ENCODE results near the gene MACROD2. TPM values are rescaled to one million over a fixed set of nuclear protein-coding genes. Genes with fewer than 3 reads are reported as not detected.

The MACROD2 gene
- total RNA-seq, 1 donor = 1.7 TPM

GRCh38 chr20:14597206-14597715 is 601.9 kb downstream of the MACROD2 start:
- Histone ChIP-seq H3K9me3 (ENCODE audit: low read depth, low read length) (no peaks in the 10 kb centered on the region), H3K27me3 (ENCODE audit: insufficient read depth, low read length) (no peaks in the 10 kb centered on the region), H3K4me3 (ENCODE audit: low read length) (no peak overlapping the region), H3K4me1 (ENCODE audit: insufficient read depth, low read length) (no peaks in the 10 kb centered on the region)

- no peaks in the 10 kb centered on the region for H3K27me3 ChIP-seq (ENCODE audit: insufficient read depth, low read length)
- H3K4me1 ChIP-seq (ENCODE audit: insufficient read depth, low read length) = no peaks in the 10 kb centered on the region
- H3K9me3 ChIP-seq (ENCODE audit: low read depth, low read length) = no peaks in the 10 kb centered on the region
- H3K4me3 ChIP-seq (ENCODE audit: low read length) = no peak overlapping the region
Measured at GRCh38 chr20:14599613-14600012, 604.3 kb downstream of the MACROD2 start.

GRCh38 chr20:14600527-14600926 is 605.2 kb downstream of the MACROD2 start:
- H3K27me3 ChIP-seq (ENCODE audit: insufficient read depth, low read length) = no peaks in the 10 kb centered on the region
- no peak overlapping the region for H3K4me3 ChIP-seq (ENCODE audit: low read length)
- H3K9me3 ChIP-seq (ENCODE audit: low read depth, low read length) = no peaks in the 10 kb centered on the region
- H3K4me1 ChIP-seq (ENCODE audit: insufficient read depth, low read length) = no peaks in the 10 kb centered on the region

GRCh38 chr20:14604143-14604542 is 608.8 kb downstream of the MACROD2 start:
- Histone ChIP-seq H3K27me3 (ENCODE audit: insufficient read depth, low read length) (no peaks in the 10 kb centered on the region), H3K9me3 (ENCODE audit: low read depth, low read length) (no peaks in the 10 kb centered on the region), H3K4me3 (ENCODE audit: low read length) (no peak overlapping the region), H3K4me1 (ENCODE audit: insufficient read depth, low read length) (no peaks in the 10 kb centered on the region)

GRCh38 chr20:14609328-14610221 is 614.3 kb downstream of the MACROD2 start:
- Histone ChIP-seq H3K9me3 (ENCODE audit: low read depth, low read length) (no peaks in the 10 kb centered on the region), H3K27me3 (ENCODE audit: insufficient read depth, low read length) (no peaks in the 10 kb centered on the region), H3K4me1 (ENCODE audit: insufficient read depth, low read length) (no peaks in the 10 kb centered on the region)

GRCh38 chr20:14611479-14611878 is 616.2 kb downstream of the MACROD2 start:
- H3K27me3 ChIP-seq (ENCODE audit: insufficient read depth, low read length) = no peaks in the 10 kb centered on the region
- no peak overlapping the region for H3K4me3 ChIP-seq (ENCODE audit: low read length)
- no peaks in the 10 kb centered on the region for H3K9me3 ChIP-seq (ENCODE audit: low read depth, low read length)
- no peaks in the 10 kb centered on the region for H3K4me1 ChIP-seq (ENCODE audit: insufficient read depth, low read length)

More at GRCh38 chr20:14609328-14610221, 614.3 kb downstream of the MACROD2 start:
- no peak overlapping the region for H3K4me3 ChIP-seq (ENCODE audit: low read length)

GRCh38 chr20:14612391-14612790 is 617.1 kb downstream of the MACROD2 start:
- Histone ChIP-seq H3K4me3 (ENCODE audit: low read length) (no peak overlapping the region), H3K27me3 (ENCODE audit: insufficient read depth, low read length) (no peaks in the 10 kb centered on the region), H3K4me1 (ENCODE audit: insufficient read depth, low read length) (no peaks in the 10 kb centered on the region), H3K9me3 (ENCODE audit: low read depth, low read length) (no peaks in the 10 kb centered on the region)

GRCh38 chr20:14616003-14616402 is 620.7 kb downstream of the MACROD2 start:
- no peak overlapping the region for H3K4me3 ChIP-seq (ENCODE audit: low read length)
- H3K9me3 ChIP-seq (ENCODE audit: low read depth, low read length) = no peaks in the 10 kb centered on the region

GRCh38 chr20:14617123-14617522 is 621.8 kb downstream of the MACROD2 start:
- H3K27me3 ChIP-seq (ENCODE audit: insufficient read depth, low read length) = no peaks in the 10 kb centered on the region
- H3K9me3 ChIP-seq (ENCODE audit: low read depth, low read length) = no peaks in the 10 kb centered on the region
- no peaks in the 10 kb centered on the region for H3K4me1 ChIP-seq (ENCODE audit: insufficient read depth, low read length)
- H3K4me3 ChIP-seq (ENCODE audit: low read length) = no peak overlapping the region

More at GRCh38 chr20:14616003-14616402, 620.7 kb downstream of the MACROD2 start:
- Histone ChIP-seq H3K27me3 (ENCODE audit: insufficient read depth, low read length) (no peaks in the 10 kb centered on the region), H3K4me1 (ENCODE audit: insufficient read depth, low read length) (no peaks in the 10 kb centered on the region)

GRCh38 chr20:14619411-14619810 is 624.1 kb downstream of the MACROD2 start:
- H3K27me3 ChIP-seq (ENCODE audit: insufficient read depth, low read length) = no peaks in the 10 kb centered on the region
- H3K4me3 ChIP-seq (ENCODE audit: low read length) = no peak overlapping the region
- no peaks in the 10 kb centered on the region for H3K9me3 ChIP-seq (ENCODE audit: low read depth, low read length)
- no peaks in the 10 kb centered on the region for H3K4me1 ChIP-seq (ENCODE audit: insufficient read depth, low read length)

- Histone ChIP-seq H3K27me3 (ENCODE audit: insufficient read depth, low read length) (no peaks in the 10 kb centered on the region), H3K4me1 (ENCODE audit: insufficient read depth, low read length) (no peaks in the 10 kb centered on the region), H3K9me3 (ENCODE audit: low read depth, low read length) (no peaks in the 10 kb centered on the region), H3K4me3 (ENCODE audit: low read length) (no peak overlapping the region)
Measured at GRCh38 chr20:14622796-14623195, 627.5 kb downstream of the MACROD2 start.

- Histone ChIP-seq H3K4me3 (ENCODE audit: low read length) (no peak overlapping the region), H3K27me3 (ENCODE audit: insufficient read depth, low read length) (no peaks in the 10 kb centered on the region), H3K4me1 (ENCODE audit: insufficient read depth, low read length) (no peaks in the 10 kb centered on the region), H3K9me3 (ENCODE audit: low read depth, low read length) (no peaks in the 10 kb centered on the region)
Measured at GRCh38 chr20:14631011-14631410, 635.7 kb downstream of the MACROD2 start.

- no peak overlapping the region for H3K4me3 ChIP-seq (ENCODE audit: low read length)
- no peaks in the 10 kb centered on the region for H3K4me1 ChIP-seq (ENCODE audit: insufficient read depth, low read length)
- no peaks in the 10 kb centered on the region for H3K9me3 ChIP-seq (ENCODE audit: low read depth, low read length)
- no peaks in the 10 kb centered on the region for H3K27me3 ChIP-seq (ENCODE audit: insufficient read depth, low read length)
Measured at GRCh38 chr20:14632906-14633305, 637.6 kb downstream of the MACROD2 start.

GRCh38 chr20:14633507-14633906 is 638.2 kb downstream of the MACROD2 start:
- no peaks in the 10 kb centered on the region for H3K4me1 ChIP-seq (ENCODE audit: insufficient read depth, low read length)
- H3K9me3 ChIP-seq (ENCODE audit: low read depth, low read length) = no peaks in the 10 kb centered on the region
- no peaks in the 10 kb centered on the region for H3K27me3 ChIP-seq (ENCODE audit: insufficient read depth, low read length)
- no peak overlapping the region for H3K4me3 ChIP-seq (ENCODE audit: low read length)

- Histone ChIP-seq H3K9me3 (ENCODE audit: low read depth, low read length) (no peaks in the 10 kb centered on the region), H3K4me1 (ENCODE audit: insufficient read depth, low read length) (no peaks in the 10 kb centered on the region), H3K4me3 (ENCODE audit: low read length) (no peak overlapping the region), H3K27me3 (ENCODE audit: insufficient read depth, low read length) (no peaks in the 10 kb centered on the region)
Measured at GRCh38 chr20:14634665-14635064, 639.3 kb downstream of the MACROD2 start.

- H3K4me1 ChIP-seq (ENCODE audit: insufficient read depth, low read length) = no peaks in the 10 kb centered on the region
- H3K27me3 ChIP-seq (ENCODE audit: insufficient read depth, low read length) = no peaks in the 10 kb centered on the region
- H3K4me3 ChIP-seq (ENCODE audit: low read length) = no peak overlapping the region
- no peaks in the 10 kb centered on the region for H3K9me3 ChIP-seq (ENCODE audit: low read depth, low read length)
Measured at GRCh38 chr20:14637441-14637840, 642.1 kb downstream of the MACROD2 start.
